HG03135 (cell line): ENCODE results near the gene PLCB3.

Experiments used
- ATAC-seq: cut with Tn5 transposase; IDR thresholded peaks from one replicate; pipeline ENCODE4 v1.9.1; 2021; ENCODE audit warnings: mild to moderate bottlenecking, moderate library complexity; ENCODE audit not compliant: unreplicated experiment

The PLCB3 gene

GRCh38 chr11:64220798-64221197 lies 30.5 kb upstream of the PLCB3 start:
- no peak for ATAC-seq

DNA sequence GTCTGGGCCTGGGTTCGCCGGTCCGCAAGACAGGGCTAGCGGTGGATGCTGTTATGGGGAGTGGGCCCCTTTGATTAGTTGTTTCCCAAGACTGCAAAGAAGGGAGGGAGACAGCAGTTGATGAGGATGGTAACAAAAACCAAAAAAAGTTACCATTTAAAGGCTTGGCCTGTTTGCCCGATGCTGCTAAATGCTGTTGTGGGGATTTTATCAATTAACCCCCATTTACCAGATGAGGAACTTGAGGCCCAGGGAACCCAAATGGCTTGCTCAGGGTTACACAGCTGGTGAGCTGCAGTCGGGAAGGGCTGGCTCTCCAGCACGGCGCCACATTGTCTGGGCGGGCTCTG lies 28.7 kb upstream of the PLCB3 start:
- no peak for ATAC-seq

- ATAC-seq, result no peak
These were observed 28.2 kb upstream of the PLCB3 start for GRCh38 chr11:64223001-64223651.

- ATAC-seq, result no peak
These were observed 27.0 kb upstream of the PLCB3 start for GRCh38 chr11:64224151-64224890.

GRCh38 chr11:64224891-64225607 lies 26.3 kb upstream of the PLCB3 start:
- no peak for ATAC-seq

GRCh38 chr11:64225608-64226506 lies 25.5 kb upstream of the PLCB3 start, which contains the start of the genes NUDT22 and TRPT1:
TSS of gene NUDT22 (plus strand) at chr11:64226274. CDS start at chr11:64226653, 379 bp downstream.
TSS of gene TRPT1 (minus strand) at chr11:64226186. CDS start at chr11:64225860, 326 bp downstream.
- ATAC-seq, result peak; percentile 44

DNA sequence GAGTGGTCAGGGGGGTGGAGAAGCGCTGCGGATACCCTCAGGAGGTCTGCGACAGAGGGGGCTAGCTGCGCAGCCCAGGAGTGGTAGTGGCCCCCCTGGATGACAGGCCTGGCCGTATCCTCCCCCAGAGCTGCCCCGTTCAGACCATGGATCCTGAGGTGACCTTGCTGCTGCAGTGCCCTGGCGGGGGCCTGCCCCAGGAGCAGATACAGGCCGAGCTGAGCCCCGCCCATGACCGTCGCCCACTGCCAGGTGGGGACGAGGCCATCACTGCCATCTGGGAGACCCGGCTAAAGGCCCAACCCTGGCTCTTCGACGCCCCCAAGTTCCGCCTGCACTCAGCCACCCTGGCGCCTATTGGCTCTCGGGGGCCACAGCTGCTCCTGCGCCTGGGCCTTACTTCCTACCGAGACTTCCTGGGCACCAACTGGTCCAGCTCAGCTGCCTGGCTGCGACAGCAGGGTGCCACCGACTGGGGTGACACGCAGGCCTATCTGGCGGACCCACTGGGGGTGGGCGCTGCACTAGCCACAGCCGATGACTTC lies 24.8 kb upstream of the PLCB3 start:
- ATAC-seq, result no peak

- ATAC-seq, result no peak
These were observed 23.8 kb upstream of the PLCB3 start for GRCh38 chr11:64227405-64227956.

DNA sequence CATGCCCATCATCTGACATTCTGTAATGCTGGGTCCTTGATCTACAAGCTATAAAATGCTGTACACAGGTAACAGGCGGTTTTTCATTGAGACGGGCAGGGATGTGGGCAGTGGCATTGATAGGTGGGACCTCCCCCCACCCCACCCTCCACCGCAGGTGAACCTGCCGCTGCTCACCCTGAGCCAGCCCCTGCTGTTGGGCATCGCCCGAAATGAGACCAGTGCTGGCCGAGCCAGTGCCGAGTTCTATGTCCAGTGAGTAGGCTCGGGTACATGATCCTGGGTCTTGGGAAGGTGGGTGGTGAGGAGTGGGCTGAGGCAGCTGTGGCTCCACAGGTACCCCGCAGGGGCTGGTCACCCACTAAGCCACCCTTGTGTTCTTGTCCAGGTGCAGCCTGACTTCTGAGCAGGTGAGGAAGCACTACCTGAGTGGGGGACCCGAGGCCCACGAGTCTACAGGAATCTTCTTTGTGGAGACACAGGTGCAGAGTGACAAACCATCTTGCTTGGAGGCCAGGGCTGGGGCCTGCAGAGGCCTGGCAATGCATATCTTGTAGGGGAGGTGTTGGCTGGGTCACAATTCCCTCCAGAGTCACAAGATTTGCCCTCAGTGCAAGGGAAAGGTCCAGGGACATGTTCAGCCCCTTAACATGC lies 22.1 kb upstream of the PLCB3 start:
- no peak for ATAC-seq

DNA sequence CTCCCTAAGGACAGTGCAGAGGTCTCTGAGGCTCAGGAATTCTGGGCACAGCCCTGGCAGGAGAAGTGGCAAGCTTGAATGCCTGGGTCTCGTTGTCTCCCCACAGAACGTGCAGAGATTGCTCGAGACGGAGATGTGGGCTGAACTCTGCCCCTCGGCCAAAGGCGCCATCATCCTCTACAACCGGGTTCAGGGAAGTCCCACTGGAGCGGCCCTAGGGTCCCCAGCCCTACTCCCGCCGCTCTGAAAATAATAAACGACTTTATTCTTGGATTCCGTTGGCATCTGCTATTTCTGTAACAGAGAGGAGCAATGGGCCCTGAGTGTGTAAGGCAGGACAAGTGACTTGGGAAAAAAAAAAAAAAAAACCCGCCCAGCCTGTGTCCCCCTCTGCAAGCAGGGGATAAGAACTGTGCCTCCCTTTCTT lies 21.6 kb upstream of the PLCB3 start:
- no peak for ATAC-seq

GRCh38 chr11:64230171-64230984 lies 21.0 kb upstream of the PLCB3 start, which contains the start of gene DNAJC4:
TSS of gene DNAJC4 (plus strand) at chr11:64230548. CDS start at chr11:64230855, 307 bp downstream.
- peak; percentile 42 for ATAC-seq

- no peak for ATAC-seq
These were observed 20.4 kb upstream of the PLCB3 start for GRCh38 chr11:64230985-64231365.

DNA sequence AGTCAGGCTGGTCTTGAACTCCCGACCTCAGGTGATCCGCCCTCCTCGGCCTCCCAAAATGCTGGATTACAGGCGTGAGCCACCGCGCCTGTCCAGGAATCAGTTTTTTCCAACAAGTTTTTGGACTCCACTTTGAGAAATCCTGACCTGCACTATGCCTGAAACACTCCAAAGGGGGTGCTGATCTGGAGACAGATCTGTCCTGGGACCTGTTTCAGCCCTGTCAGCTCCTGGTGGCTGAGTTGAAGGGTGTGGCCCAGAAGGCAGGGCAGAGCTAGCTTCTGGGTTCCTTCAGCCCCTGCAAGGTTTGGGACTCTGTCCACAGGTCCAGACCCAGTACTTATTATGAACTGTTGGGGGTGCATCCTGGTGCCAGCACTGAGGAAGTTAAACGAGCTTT lies 19.8 kb upstream of the PLCB3 start:
- no peak for ATAC-seq

DNA sequence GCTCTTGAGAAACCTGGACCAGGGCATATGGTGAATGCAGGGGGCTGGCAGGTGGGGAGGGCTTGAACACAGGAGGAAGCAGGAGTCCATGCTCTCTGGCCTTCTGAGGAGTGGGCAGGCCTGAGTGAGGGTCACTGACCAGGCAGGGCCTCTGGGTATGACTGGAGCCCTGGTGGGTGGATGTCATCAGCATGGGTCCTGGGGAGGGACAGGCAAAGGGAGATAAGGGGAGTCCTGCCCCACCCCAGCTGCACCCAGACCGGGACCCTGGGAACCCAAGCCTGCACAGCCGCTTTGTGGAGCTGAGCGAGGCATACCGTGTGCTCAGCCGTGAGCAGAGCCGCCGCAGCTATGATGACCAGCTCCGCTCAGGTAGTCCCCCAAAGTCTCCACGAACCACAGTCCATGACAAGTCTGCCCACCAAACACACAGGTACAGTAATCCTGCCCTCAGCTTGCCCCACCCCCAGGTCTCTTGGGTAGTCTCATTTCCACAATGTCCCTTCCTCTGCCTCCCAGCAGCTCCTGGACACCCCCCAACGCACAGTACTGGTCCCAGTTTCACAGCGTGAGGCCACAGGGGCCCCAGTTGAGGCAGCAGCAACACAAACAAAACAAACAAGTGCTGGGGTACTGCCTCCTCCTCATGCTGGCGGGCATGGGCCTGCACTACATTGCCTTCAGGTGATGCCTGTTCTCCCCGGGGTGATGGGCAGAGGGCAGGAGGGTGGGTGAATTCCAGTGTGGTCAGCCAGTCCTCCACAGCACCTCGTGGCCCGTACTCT lies 19.0 kb upstream of the PLCB3 start:
- ATAC-seq, result no peak

- ATAC-seq, result no peak
These were observed 18.4 kb upstream of the PLCB3 start for GRCh38 chr11:64232967-64233315.

- ATAC-seq, result peak; percentile 38
These were observed 17.3 kb upstream of the PLCB3 start, which contains the start of gene VEGFB for GRCh38 chr11:64233913-64234586. TSS of gene VEGFB (plus strand) at chr11:64234584. CDS start at chr11:64234834, 250 bp downstream.

- no peak for ATAC-seq
These were observed 16.5 kb upstream of the PLCB3 start for GRCh38 chr11:64234647-64235379.
